HG02763 (cell line): ENCODE measurements around the gene DCTN4.
"Not testable (repeated sequence)": the region's sequence is repeated elsewhere in the genome, so short reads cannot be mapped to it uniquely, and the experiment has no call there.

Experiments used
- ATAC-seq: cut with Tn5 transposase; IDR thresholded peaks from one replicate; pipeline ENCODE4 v1.9.1; 2021; ENCODE audit warnings: mild to moderate bottlenecking, moderate library complexity; ENCODE audit not compliant: unreplicated experiment

Gene DCTN4

DNA sequence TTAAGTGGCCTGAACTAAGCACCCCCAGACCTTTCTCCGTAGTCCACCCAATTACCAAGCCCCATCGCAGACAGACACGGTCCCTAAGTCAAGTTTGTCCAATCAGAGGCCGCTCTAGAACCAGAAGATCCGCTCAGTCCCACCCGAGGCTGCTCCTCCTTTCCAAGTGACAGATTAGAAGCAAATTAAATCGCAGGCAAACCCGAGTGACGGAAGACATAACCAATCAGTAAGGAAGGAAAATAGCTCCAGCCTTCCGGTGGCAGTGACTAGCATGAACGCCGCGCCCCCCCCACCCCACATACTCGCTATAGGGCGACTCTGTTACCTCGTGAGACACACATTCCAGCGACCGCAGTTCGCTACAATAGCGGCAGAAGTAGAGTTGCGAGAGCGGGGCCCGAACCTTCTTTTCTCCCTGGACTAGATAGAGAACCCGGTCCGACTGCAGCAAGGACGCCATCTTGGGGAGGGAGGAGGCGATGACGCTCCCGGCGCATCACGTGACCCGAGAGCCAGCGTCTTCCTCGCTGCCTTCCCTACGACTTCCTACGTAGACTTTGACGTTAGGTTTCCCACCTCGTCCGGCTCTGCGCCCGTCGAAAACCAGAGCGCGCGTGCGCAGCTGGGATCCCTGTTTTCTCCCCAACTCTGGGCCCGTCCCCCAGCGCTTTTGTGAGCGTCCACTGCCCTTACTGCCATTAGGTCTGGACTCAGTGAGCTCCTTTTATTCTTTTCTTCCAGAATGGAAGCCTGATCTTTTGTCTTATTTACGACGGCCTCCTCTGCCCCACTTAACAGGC, at the start of gene DCTN4:
Gene DCTN4, minus strand, starts transcription at position 487 of the 803 bp plus-strand sequence. Its CDS starts 24 bp downstream, at position 463.
- ATAC-seq, result peak; percentile 97

- ATAC-seq, result no peak
Observed at GRCh38 chr5:150804388-150804787, 45.6 kb upstream of the DCTN4 start.

DNA sequence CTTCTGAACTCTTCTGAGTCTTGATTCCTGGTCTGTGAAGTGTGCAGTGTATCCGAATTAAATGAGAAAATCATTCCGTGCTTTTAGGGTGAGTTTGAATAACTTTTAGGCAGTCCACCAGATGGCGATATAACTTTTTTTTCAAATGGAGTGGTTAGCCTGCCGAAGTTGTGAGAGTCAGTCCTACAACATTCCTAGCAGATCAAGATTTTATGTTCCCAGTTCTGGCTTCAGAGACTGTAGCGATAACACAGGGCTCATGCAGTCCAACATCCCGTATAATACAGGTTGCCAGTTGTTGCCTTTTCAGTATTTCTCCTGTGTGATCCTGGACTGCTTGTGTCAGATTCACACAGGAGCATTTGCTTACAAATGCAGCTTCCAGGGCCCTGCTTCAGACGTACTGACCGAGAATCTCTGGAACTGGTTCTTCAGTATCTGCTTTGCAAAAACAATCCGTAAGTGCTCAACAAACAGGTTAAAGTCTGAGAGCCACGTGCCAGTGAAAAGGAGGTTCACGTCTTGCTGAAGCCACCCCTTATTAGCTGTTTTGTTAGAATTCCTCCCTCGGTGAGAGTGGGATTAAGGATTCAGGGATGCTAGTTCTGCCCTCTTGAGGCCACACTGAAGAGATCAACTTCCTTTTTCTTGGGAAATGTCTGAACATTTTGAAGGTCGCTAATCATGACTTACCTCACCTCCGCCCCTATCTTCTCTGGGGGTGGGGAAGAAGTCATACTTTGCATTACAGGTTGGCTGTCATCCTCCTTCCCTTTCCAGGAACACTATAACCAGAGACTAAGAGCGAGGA, 42.5 kb upstream of the DCTN4 start:
- no peak for ATAC-seq

DNA sequence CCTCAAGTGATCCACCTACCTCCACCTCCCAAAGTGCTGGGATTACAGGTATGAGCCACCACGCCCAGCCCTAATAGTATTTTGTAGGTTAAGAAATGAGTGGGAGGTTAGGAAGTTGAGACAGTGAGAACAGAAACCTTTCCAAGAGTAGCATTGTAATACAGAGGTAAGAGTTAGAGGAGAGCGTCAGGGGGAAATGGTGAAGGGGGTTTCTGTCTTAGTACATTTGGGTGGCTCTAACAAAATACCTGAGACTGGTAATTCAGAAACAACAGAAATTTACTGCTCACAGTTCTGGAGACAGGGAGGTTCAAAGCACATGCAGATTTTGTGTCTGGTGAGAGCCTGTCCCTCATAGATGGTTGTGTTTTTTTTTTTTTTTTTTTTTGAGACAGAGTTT, 38.6 kb upstream of the DCTN4 start:
- no peak for ATAC-seq

GRCh38 chr5:150794927-150795326, 36.1 kb upstream of the DCTN4 start:
- ATAC-seq, result no peak

GRCh38 chr5:150793423-150793888, 34.6 kb upstream of the DCTN4 start:
- not testable (repeated sequence) for ATAC-seq

- no peak for ATAC-seq
Observed at GRCh38 chr5:150791536-150791935, 32.7 kb upstream of the DCTN4 start.

DNA sequence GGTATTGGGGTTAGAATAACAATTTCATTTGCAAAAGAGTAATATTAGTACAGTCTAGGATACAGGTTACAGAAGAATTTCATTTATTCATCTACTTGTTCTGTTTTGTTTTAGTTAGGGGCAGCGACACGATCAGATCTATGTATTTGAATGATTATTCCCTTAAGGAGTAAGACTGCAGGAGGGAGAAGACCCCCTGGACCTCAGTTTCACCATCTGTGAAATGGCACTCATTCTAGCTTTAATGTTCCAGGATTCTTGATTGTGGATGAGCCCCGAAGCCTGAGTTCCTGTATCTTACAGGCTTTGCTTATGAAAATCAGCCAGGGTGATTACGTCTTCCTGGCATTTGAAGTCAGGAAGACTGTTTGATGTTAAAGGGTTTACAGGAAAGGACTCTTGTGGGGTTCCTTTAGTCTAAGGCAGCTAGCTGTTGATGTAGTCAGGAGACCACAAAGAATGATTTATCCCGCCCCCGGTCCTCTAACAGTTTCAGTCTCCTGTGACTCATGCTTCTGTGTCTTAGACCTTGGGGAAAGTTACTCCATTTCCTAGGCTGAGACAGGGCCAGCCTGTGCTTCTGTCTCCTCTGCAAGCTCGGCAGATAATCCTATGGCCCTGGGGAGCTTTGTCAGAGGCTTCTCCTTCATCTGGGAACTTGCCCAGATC, 31.3 kb upstream of the DCTN4 start:
- peak; percentile 92 for ATAC-seq

GRCh38 chr5:150789450-150789849, 30.6 kb upstream of the DCTN4 start:
- no peak for ATAC-seq

- ATAC-seq, result no peak
Observed at GRCh38 chr5:150788977-150789376, 30.2 kb upstream of the DCTN4 start.

- ATAC-seq, result no peak
Observed at GRCh38 chr5:150787656-150788055, 28.8 kb upstream of the DCTN4 start.

DNA sequence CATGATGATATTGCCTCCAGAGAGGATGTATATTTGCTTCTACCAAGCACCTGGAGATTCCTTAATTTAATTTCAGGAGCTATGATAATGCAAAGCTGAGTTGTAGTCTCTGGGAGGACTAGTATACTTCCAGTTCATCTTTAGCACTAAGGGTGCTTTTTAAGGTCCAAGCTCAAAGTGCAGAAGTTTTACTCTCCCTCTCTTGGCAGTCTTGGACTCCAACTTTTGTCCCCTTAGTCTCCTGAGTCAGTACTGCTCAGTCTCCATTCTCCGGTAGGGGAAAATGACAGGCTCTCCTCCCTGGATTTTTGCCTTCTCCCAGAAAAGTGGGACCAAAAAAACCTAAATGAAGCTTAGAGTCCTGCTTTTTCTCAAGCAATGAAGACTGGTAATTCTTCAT, 28.1 kb upstream of the DCTN4 start:
- no peak for ATAC-seq

GRCh38 chr5:150785950-150786349, 27.1 kb upstream of the DCTN4 start:
- no peak for ATAC-seq

GRCh38 chr5:150783422-150783928, 24.7 kb upstream of the DCTN4 start:
- ATAC-seq, result peak; percentile 34

DNA sequence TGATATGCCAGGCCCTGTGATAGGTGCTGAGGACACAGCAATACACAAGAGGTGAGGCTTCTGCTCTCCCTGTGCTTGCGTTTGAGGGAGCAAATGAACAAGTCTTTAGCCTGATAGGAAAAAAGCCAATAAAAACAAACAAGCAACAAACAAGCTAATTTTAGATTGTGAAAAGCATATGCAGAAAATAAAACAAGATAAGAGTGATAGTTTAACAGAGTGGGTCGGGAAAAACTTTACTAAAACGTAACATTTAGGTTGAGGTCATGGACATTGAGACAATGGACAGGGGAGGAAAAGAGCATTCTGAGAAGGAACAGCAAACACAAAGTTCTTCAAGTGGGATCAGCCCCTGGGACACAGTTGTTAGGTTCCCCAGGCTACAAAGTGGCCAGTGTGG, 24.0 kb upstream of the DCTN4 start:
- no peak for ATAC-seq

- no peak for ATAC-seq
Observed at GRCh38 chr5:150781706-150782614, 23.1 kb upstream of the DCTN4 start.

- ATAC-seq, result no peak
Observed at GRCh38 chr5:150780816-150781221, 22.0 kb upstream of the DCTN4 start.

GRCh38 chr5:150780187-150780692, 21.4 kb upstream of the DCTN4 start:
- peak; percentile 56 for ATAC-seq

- ATAC-seq, result no peak
Observed at GRCh38 chr5:150779397-150780186, 20.8 kb upstream of the DCTN4 start.
